B cell (primary cell): Measurements from ENCODE around the gene SMC3.

Experiments
- CTCF ChIP-seq: fragments of 200-600 bp; IDR thresholded peaks from one replicate; pipeline ENCODE4 v1.8.0; 2022; ENCODE audit warnings: antibody characterized with exemption, mild to moderate bottlenecking
- EZH2 ChIP-seq: IDR thresholded peaks from 2 replicates; pipeline ENCODE4 v1.6.1; 2012; ENCODE audit warnings: borderline replicate concordance, low read depth, mild to moderate bottlenecking, moderate library complexity, low read length; ENCODE audit not compliant: insufficient read depth, poor library complexity, severe bottlenecking

- TF ChIP-seq CTCF, result no peak
- no peak for TF ChIP-seq EZH2
Observed at GRCh38 chr10:110577056-110577455, 9.6 kb downstream of the SMC3 start.
